Gastrocnemius medialis (tissue), 4 donors: ENCODE results near the gene CIAPIN1.

ENCODE experiments used
- CTCF ChIP-seq, 5 experiments: fragments of 450-650 bp in 3 of 5; fragments of 200-600 bp in 2 of 5; sonication (generic) in 2 of 5; IDR thresholded peaks in 4 of 5; conservative IDR thresholded peaks in 1 of 5; 1 replicate in 4 of 5; 2 replicates in 1 of 5; pipeline ENCODE4 v1.5.1; 2016 to 2019; ENCODE audit warnings: antibody characterized with exemption in 5 of 5, mild to moderate bottlenecking in 3 of 5, moderate library complexity in 3 of 5
- POLR2A ChIP-seq, 2 donors: fragments of 450-650 bp; IDR thresholded peaks; one replicate each; pipeline ENCODE4 v1.6.1; 2017; ENCODE audit warnings: antibody characterized with exemption in 2 of 2, mild to moderate bottlenecking in 2 of 2, moderate library complexity in 2 of 2

- TF ChIP-seq CTCF (IDR thresholded peaks at IDR 0.05 in 4 of 5, conservative IDR thresholded peaks at IDR 0.05 in 1 of 5) (no peak), POLR2A (IDR thresholded peaks at IDR 0.05) (no peak)
Measured at GRCh38 chr16:57388359-57389086, 58.7 kb downstream of the CIAPIN1 start.
